Right lobe of liver (tissue), 4 donors: ENCODE measurements around the gene CACNA2D1.

Experiments
- CTCF ChIP-seq, 4 donors: fragments of 200-600 bp in 3 of 4; fragments of 450-650 bp in 1 of 4; IDR thresholded peaks; one replicate each; pipeline versions ENCODE4 v1.5.1 to v1.8.0; 2016 to 2022; ENCODE audit warnings: antibody characterized with exemption in 4 of 4, mild to moderate bottlenecking in 2 of 4
- POLR2A ChIP-seq: fragments of 450-650 bp; IDR thresholded peaks from one replicate; pipeline ENCODE4 v1.6.1; 2017; ENCODE audit warnings: antibody characterized with exemption, mild to moderate bottlenecking
- donor health status: DM: no; HTN: no; CAD: no.
- donor health status: DM: no; HTN: no; CAD: no.
- donor health status: DM: no; HTN: yes; CAD: no.

- TF ChIP-seq POLR2A (no peak), CTCF (IDR thresholded peaks at IDR 0.05) (no peak)
These were observed 95.8 kb downstream of the CACNA2D1 start for GRCh38 chr7:82347808-82348207.
